Transverse colon (tissue), 4 donors: Measurements from ENCODE around the gene LRRC4C. TPM values are rescaled to one million over a fixed set of nuclear protein-coding genes. Genes with fewer than 3 reads are reported as not detected.

ENCODE experiments used
- DNase-seq: peaks from one replicate; pipeline ENCODE4 v3.0.0-alpha.2; 2019
- H3K27ac ChIP-seq, 4 donors: fragments of 200-600 bp; sonication (generic); 2 replicates each; pipeline ENCODE4 v1.5.1; 2016 to 2018; ENCODE audit warnings: inconsistent platforms in 4 of 4
- H3K27me3 ChIP-seq: fragments of 200-600 bp; sonication (generic); 2 replicates; pipeline ENCODE4 v1.5.1; 2017; ENCODE audit warnings: inconsistent platforms
- H3K36me3 ChIP-seq, 4 donors: fragments of 200-600 bp; sonication (generic); 2 replicates each; pipeline ENCODE4 v1.5.1; 2017 to 2019; ENCODE audit warnings: inconsistent platforms in 4 of 4
- H3K4me1 ChIP-seq, 4 donors: fragments of 200-600 bp; sonication (generic); 2 replicates each; pipeline ENCODE4 v1.5.1; 2017 to 2020; ENCODE audit warnings: inconsistent platforms in 4 of 4
- H3K4me3 ChIP-seq, 4 donors: fragments of 200-600 bp; sonication (generic); 1 replicate in 1 of 4; 2 replicates in 3 of 4; pipeline versions ENCODE4 v1.5.1 to v1.6.1; 2017 to 2019; ENCODE audit warnings: inconsistent platforms in 4 of 4
- H3K9me3 ChIP-seq, 2 donors: fragments of 200-600 bp; sonication (generic); 2 replicates each; pipeline ENCODE4 v1.5.1; 2017 to 2019; ENCODE audit warnings: inconsistent platforms in 2 of 2
- CTCF ChIP-seq, 5 experiments: fragments of 200-600 bp in 3 of 5; fragments of 450-650 bp in 2 of 5; sonication (generic) in 3 of 5; IDR thresholded peaks; 1 replicate in 2 of 5; 2 replicates in 3 of 5; pipeline ENCODE4 v1.5.1; 2016 to 2017; ENCODE audit warnings: antibody characterized with exemption in 5 of 5, inconsistent platforms in 3 of 5, mild to moderate bottlenecking in 2 of 5, moderate library complexity in 1 of 5
- EP300 ChIP-seq: sonication (generic); formaldehyde crosslinking; IDR thresholded peaks from one replicate; pipeline ENCODE4 v1.6.1; 2017; ENCODE audit warnings: antibody characterized with exemption, low read depth
- POLR2A ChIP-seq: fragments of 450-650 bp; IDR thresholded peaks from one replicate; pipeline ENCODE4 v1.6.1; 2016; ENCODE audit warnings: antibody characterized with exemption, mild to moderate bottlenecking, moderate library complexity
- POLR2AphosphoS5 ChIP-seq, 3 donors: sonication (generic); formaldehyde crosslinking; IDR thresholded peaks; one replicate each; pipeline ENCODE4 v1.6.1; 2016; ENCODE audit warnings: antibody characterized with exemption in 3 of 3
- WGBS, 2 donors: methylation state at CpG; one replicate each; pipeline ENCODE4 v1.1.5; 2018; ENCODE audit warnings: low coverage in 1 of 2; 5-methylcytosine and 5-hydroxymethylcytosine counted together
- in situ Hi-C, 4 donors: fragments of 200-750 bp; cut with MboI; loops; one replicate each; pipeline versions ENCODE4 v1.15.0 to v1.15.1; 2017; ENCODE audit warnings: low sequenced_read_pairs in 3 of 4, low pct_ligation_motif_present in 1 of 4, low pct_unique_long_range_greater_than_20kb in 1 of 4
- intact Hi-C: fragments of 100-400 bp; cut with DNase I; formaldehyde crosslinking; loops from one replicate; pipeline ENCODE4 v1.15.1; 2023; ENCODE audit warnings: low total_unique reads
- total RNA-seq, 4 donors: library from RNA; depleted of rRNA; stranded (reverse); fragments of >200 nt; gene quantifications; one replicate each; pipeline ENCODE4 v1.1.0, GENCODE V29; 2016

LRRC4C gene
- total RNA-seq, 4 donors from 2014 or later = 0.55 to 1.9 (median 0.64) TPM; not detected in 1

DNA sequence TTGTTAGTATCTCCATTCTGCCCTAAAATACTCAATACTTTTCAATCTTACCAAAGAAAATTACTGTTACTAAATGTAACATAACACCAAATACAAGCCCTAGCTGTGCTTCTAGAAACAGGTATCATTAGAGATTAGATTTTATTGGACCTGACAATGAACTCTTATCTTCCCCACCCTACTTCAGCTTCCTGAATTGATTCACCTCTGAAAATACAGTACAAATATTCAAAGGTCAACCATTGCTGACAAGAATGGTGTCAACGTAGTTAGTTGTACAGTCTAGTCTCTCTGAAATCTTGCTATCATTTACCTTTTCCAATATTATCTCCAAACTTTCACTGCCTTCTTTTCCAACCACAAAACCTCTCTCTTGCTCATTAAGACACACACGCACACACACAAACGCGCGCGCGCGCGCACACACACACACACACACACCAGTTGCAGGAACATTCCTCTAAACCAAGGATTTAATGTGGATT is 22.4 kb downstream of the LRRC4C start:
- Histone ChIP-seq H3K36me3 (no peaks in the 10 kb centered on the region), H3K27me3 (no peaks in the 10 kb centered on the region), H3K9me3 (no peaks in the 10 kb centered on the region), H3K4me1 (peaks cover 0 to 11% (median 3%) of the 10 kb centered on the region in 4 donors), H3K27ac (peak overlapping the region in 1 of 4 donors; percentile 34), H3K4me3 (no peak overlapping the region)
- 32 to 59% methylated on average over 9 of the region's 9 CpGs for WGBS, 2 donors
- in situ Hi-C loops (no loop called here), intact Hi-C loops (no loop called here)
- DNase-seq = no peak
- TF ChIP-seq POLR2AphosphoS5 (IDR thresholded peaks at IDR 0.05) (no peak), CTCF (IDR thresholded peaks at IDR 0.05) (no peak), EP300 (no peak), POLR2A (no peak)

- H3K4me1 ChIP-seq = peaks cover 0 to 11% (median 3%) of the 10 kb centered on the region in 4 donors
- intact Hi-C loops = no loop called here
- H3K9me3 ChIP-seq = no peaks in the 10 kb centered on the region
- TF ChIP-seq EP300 (no peak), POLR2AphosphoS5 (IDR thresholded peaks at IDR 0.05) (no peak), POLR2A (no peak), CTCF (IDR thresholded peaks at IDR 0.05) (no peak)
- no peaks in the 10 kb centered on the region for H3K27me3 ChIP-seq
- DNase-seq = no peak
- no peak overlapping the region for H3K4me3 ChIP-seq
- WGBS, 2 donors = 75 to 77% methylated on average over 4 of the region's 4 CpGs
- no peaks in the 10 kb centered on the region for H3K36me3 ChIP-seq
- in situ Hi-C loops = no loop called here
- no peak overlapping the region for H3K27ac ChIP-seq
Observed at GRCh38 chr11:41435531-41435930, 23.9 kb downstream of the LRRC4C start.

DNA sequence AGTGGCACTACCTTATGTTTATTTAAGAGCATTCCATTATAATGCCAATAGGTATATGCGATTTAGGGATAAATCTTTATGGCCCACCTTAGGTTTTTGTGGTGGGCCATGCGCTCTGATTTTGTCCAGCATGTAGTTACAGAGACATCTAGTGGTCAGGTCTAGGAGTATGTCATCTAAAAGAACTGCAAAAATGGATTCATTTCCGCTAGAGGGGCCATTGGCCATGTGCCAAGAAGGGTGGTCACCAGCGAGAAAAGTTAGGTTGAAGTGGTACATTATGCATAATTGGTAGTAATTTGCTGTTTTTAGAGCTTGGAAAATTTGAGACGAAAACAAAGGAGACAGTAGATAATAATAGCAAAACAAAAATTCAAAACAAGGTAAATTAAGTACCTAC is 27.7 kb downstream of the LRRC4C start:
- Histone ChIP-seq H3K27ac (no peak overlapping the region), H3K4me1 (peaks cover 0 to 3% (median under 1%) of the 10 kb centered on the region in 4 donors), H3K36me3 (no peaks in the 10 kb centered on the region), H3K4me3 (no peak overlapping the region), H3K27me3 (no peaks in the 10 kb centered on the region), H3K9me3 (no peaks in the 10 kb centered on the region)
- TF ChIP-seq CTCF (IDR thresholded peaks at IDR 0.05) = peak in 2 of 5 experiments; percentile 8 to 21
- no peak for TF ChIP-seq POLR2AphosphoS5 (IDR thresholded peaks at IDR 0.05)
- in situ Hi-C loops = no loop called here
- intact Hi-C loops = no loop called here
- DNase-seq = no peak
- WGBS, 2 donors = 32 to 49% methylated on average over 3 to 5 of the region's 5 CpGs

DNA sequence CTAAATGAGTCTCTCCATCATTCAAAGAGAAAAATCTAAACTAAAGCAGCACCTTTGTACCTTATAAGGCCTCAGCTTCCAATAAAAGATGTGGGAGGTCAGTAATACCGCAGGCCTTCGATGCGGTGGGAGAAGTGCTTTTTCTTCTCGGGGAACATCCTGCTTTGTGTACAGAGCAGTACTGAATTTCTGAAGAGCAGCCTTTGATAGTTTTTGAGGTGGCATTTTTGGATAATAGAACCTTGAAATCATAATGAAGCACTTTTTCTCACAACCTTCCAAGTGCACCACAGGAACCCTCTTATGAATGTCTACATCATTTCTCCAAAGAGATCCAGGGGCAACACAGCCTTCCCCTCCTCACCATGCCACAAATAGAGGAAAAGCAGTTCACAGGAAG is 39.6 kb downstream of the LRRC4C start:
- H3K27ac ChIP-seq = no peak overlapping the region
- in situ Hi-C loops = no loop called here
- no peaks in the 10 kb centered on the region for H3K36me3 ChIP-seq
- no peaks in the 10 kb centered on the region for H3K9me3 ChIP-seq
- DNase-seq = no peak
- H3K4me1 ChIP-seq = no peaks in the 10 kb centered on the region
- intact Hi-C loops = no loop called here
- no peaks in the 10 kb centered on the region for H3K27me3 ChIP-seq
- TF ChIP-seq POLR2AphosphoS5 (IDR thresholded peaks at IDR 0.05) = no peak
- no peak for TF ChIP-seq EP300
- TF ChIP-seq POLR2A = no peak
- TF ChIP-seq CTCF (IDR thresholded peaks at IDR 0.05) = no peak
- H3K4me3 ChIP-seq = no peak overlapping the region
- WGBS, 2 donors = 82 to 95% methylated on average over 4 of the region's 4 CpGs
